Neural cell (in vitro differentiated cells): ENCODE measurements around the gene LRIT3. TPM values are rescaled to one million over a fixed set of nuclear protein-coding genes. Genes with fewer than 3 reads are reported as not detected.

Experiments
- H2AFZ ChIP-seq: fragments of 200-600, 300-800 bp; sonication (generic), shearing (Covaris generic); 2 replicates; pipeline ENCODE4 v1.6.0; 2014; ENCODE audit warnings: low read depth, mild to moderate bottlenecking, antibody characterized with exemption, low read length, moderate library complexity
- H3F3A ChIP-seq: fragments of 200-600 bp; shearing (Covaris generic); 2 replicates; pipeline ENCODE4 v1.6.1; 2016; ENCODE audit warnings: mild to moderate bottlenecking, moderate library complexity, mixed read lengths, antibody characterized with exemption, low read length; ENCODE audit not compliant: insufficient read depth, poor library complexity, severe bottlenecking
- H3K27ac ChIP-seq: fragments of 200-600, 300-800 bp; sonication (generic), shearing (Covaris generic); 2 replicates; pipeline ENCODE4 v1.5.1; 2014; ENCODE audit warnings: mild to moderate bottlenecking, low read length, moderate library complexity
- H3K27me3 ChIP-seq: fragments of 300-800, 200-600 bp; sonication (generic), shearing (Covaris generic); 2 replicates; pipeline ENCODE4 v1.6.0; 2014; ENCODE audit warnings: mild to moderate bottlenecking, low read depth, low read length, moderate library complexity; ENCODE audit not compliant: insufficient read depth
- H3K36me3 ChIP-seq: fragments of 300-800, 200-600 bp; sonication (generic), shearing (Covaris generic); 2 replicates; pipeline ENCODE4 v1.5.1; 2014; ENCODE audit warnings: mild to moderate bottlenecking, antibody characterized with exemption, low read length, moderate library complexity; ENCODE audit not compliant: insufficient read depth
- H3K4me2 ChIP-seq: fragments of 300-800, 200-600 bp; sonication (generic), shearing (Covaris generic); 2 replicates; pipeline ENCODE4 v1.6.0; 2014; ENCODE audit warnings: mild to moderate bottlenecking, low read length
- H3K4me3 ChIP-seq: fragments of 300-800, 200-600 bp; sonication (generic), shearing (Covaris generic); 2 replicates; pipeline ENCODE4 v1.5.1; 2014; ENCODE audit warnings: mild to moderate bottlenecking, low read length, moderate library complexity
- H3K79me2 ChIP-seq: fragments of 200-600 bp; shearing (Covaris generic); replicated peaks from 2 replicates; pipeline ENCODE4 v1.6.0; 2014; ENCODE audit warnings: mild to moderate bottlenecking, low read length, moderate library complexity; ENCODE audit not compliant: insufficient read depth
- H3K9ac ChIP-seq: fragments of 300-800, 200-600 bp; sonication (generic), shearing (Covaris generic); 2 replicates; pipeline ENCODE4 v1.6.1; 2016; ENCODE audit warnings: mild to moderate bottlenecking, low read length, mixed read lengths
- H3K9me2 ChIP-seq: fragments of 200-600 bp; shearing (Covaris generic); 2 replicates; pipeline ENCODE4 v1.6.1; 2016; ENCODE audit warnings: mild to moderate bottlenecking, low read length, mixed read lengths; ENCODE audit not compliant: insufficient read depth
- H3K9me3 ChIP-seq: fragments of 200-600, 300-800 bp; sonication (generic), shearing (Covaris generic); 2 replicates; pipeline ENCODE4 v1.6.1; 2016; ENCODE audit warnings: mild to moderate bottlenecking, mixed run types, low read length, moderate library complexity, mixed read lengths
- H4K20me1 ChIP-seq: fragments of 200-600 bp; shearing (Covaris generic); 2 replicates; pipeline ENCODE4 v1.6.1; 2016; ENCODE audit warnings: mild to moderate bottlenecking, mixed run types; ENCODE audit not compliant: insufficient read depth
- CTCF ChIP-seq: fragments of 450-650 bp; IDR thresholded peaks from 2 replicates; pipeline ENCODE4 v1.5.1; 2014; ENCODE audit warnings: antibody characterized with exemption, mild to moderate bottlenecking, moderate library complexity; ENCODE audit not compliant: poor library complexity, severe bottlenecking
- EP300 ChIP-seq: fragments of 450-650 bp; conservative IDR thresholded peaks from 2 replicates; pipeline ENCODE4 v1.6.1; 2014; ENCODE audit warnings: antibody characterized with exemption, mild to moderate bottlenecking, moderate library complexity; ENCODE audit not compliant: poor library complexity, severe bottlenecking
- EZH2 ChIP-seq: fragments of 200-600, 300-800 bp; shearing (Covaris generic), sonication (generic); IDR thresholded peaks from 2 replicates; pipeline ENCODE4 v1.6.1; 2014; ENCODE audit warnings: antibody characterized with exemption, low read length, borderline replicate concordance, mild to moderate bottlenecking; ENCODE audit not compliant: insufficient read depth, poor library complexity, severe bottlenecking
- MXI1 ChIP-seq: fragments of 450-650 bp; conservative IDR thresholded peaks from 2 replicates; pipeline ENCODE4 v1.6.1; 2014; ENCODE audit warnings: antibody characterized with exemption, mild to moderate bottlenecking; ENCODE audit not compliant: poor library complexity, severe bottlenecking
- POLR2AphosphoS5 ChIP-seq: IDR thresholded peaks from 2 replicates; pipeline ENCODE4 v1.6.1; 2012
- RAD21 ChIP-seq: fragments of 450-650 bp; conservative IDR thresholded peaks from 2 replicates; pipeline ENCODE4 v1.6.1; 2014; ENCODE audit warnings: antibody characterized with exemption, mild to moderate bottlenecking, moderate library complexity
- REST ChIP-seq: IDR thresholded peaks from 2 replicates; pipeline ENCODE4 v1.6.1; 2012; ENCODE audit warnings: borderline replicate concordance
- SMC3 ChIP-seq: fragments of 450-650 bp; conservative IDR thresholded peaks from 2 replicates; pipeline ENCODE4 v1.6.1; 2014; ENCODE audit warnings: antibody characterized with exemption, mild to moderate bottlenecking, moderate library complexity; ENCODE audit not compliant: poor library complexity
- TAF1 ChIP-seq: IDR thresholded peaks from 2 replicates; pipeline ENCODE4 v1.6.1; 2012; ENCODE audit warnings: low read depth
- polyA plus RNA-seq: library from polyadenylated mRNA; depleted of rRNA; stranded (reverse); fragments of >200 nt; gene quantifications from 2 replicates; pipeline ENCODE4 v1.2.3, GENCODE V29; 2014

LRIT3 gene
- polyA plus RNA-seq, 1 donor from 2014 or later: 0.33 TPM

- no peak overlapping the region for H3K4me3 ChIP-seq
- no peak overlapping the region for H3K4me2 ChIP-seq
- H2AFZ ChIP-seq: no peak overlapping the region
- H3K9ac ChIP-seq: no peak overlapping the region
- TF ChIP-seq EP300 (no peak), REST (no peak), SMC3 (no peak), TAF1 (no peak), EZH2 (no peak), POLR2AphosphoS5 (no peak), RAD21 (no peak), MXI1 (no peak), CTCF (no peak)
- no peaks in the 10 kb centered on the region for H3F3A ChIP-seq
- no peaks in the 10 kb centered on the region for H3K36me3 ChIP-seq
- H3K9me2 ChIP-seq: no peaks in the 10 kb centered on the region
- no peaks in the 10 kb centered on the region for H4K20me1 ChIP-seq
- no peaks in the 10 kb centered on the region for H3K79me2 ChIP-seq
- no peaks in the 10 kb centered on the region for H3K9me3 ChIP-seq
- H3K27ac ChIP-seq: no peak overlapping the region
- H3K27me3 ChIP-seq: no peaks in the 10 kb centered on the region
Observed at GRCh38 chr4:109890076-109890475, 42.2 kb downstream of the LRIT3 start.

- Histone ChIP-seq H2AFZ (no peak overlapping the region), H3K4me3 (no peak overlapping the region), H3K9ac (no peak overlapping the region), H3F3A (no peaks in the 10 kb centered on the region), H3K4me2 (no peak overlapping the region), H3K9me2 (no peaks in the 10 kb centered on the region), H4K20me1 (no peaks in the 10 kb centered on the region), H3K9me3 (no peaks in the 10 kb centered on the region), H3K27ac (no peak overlapping the region), H3K79me2 (no peaks in the 10 kb centered on the region), H3K27me3 (no peaks in the 10 kb centered on the region), H3K36me3 (no peaks in the 10 kb centered on the region)
- TF ChIP-seq EZH2 (no peak), POLR2AphosphoS5 (no peak), TAF1 (no peak), MXI1 (no peak), CTCF (no peak), RAD21 (no peak)
Observed at GRCh38 chr4:109902559-109903251, 54.8 kb downstream of the LRIT3 start.
